Heart left ventricle (tissue), 16 donors: ENCODE data around the gene AGBL5. TPM values are rescaled to one million over a fixed set of nuclear protein-coding genes. Genes with fewer than 3 reads are reported as not detected.

ENCODE experiments used
- ATAC-seq, 4 donors: fragments of 200-7000 bp; cut with Tn5 transposase; one replicate each; pipeline ENCODE4 v1.9.1; 2020 to 2022; ENCODE audit warnings: moderate library complexity in 4 of 4, mild to moderate bottlenecking in 3 of 4, moderate number of reproducible peaks in 1 of 4
- DNase-seq, 5 donors: peaks; one replicate each; pipeline ENCODE4 v3.0.0-alpha.2; 2020
- H3K27ac ChIP-seq, 12 donors: fragments of 200-600 bp; sonication (generic) in 4 of 12; one replicate each; pipeline versions ENCODE4 v1.5.0 to v1.8.0; 2016 to 2022; ENCODE audit warnings: mild to moderate bottlenecking in 2 of 12
- H3K27me3 ChIP-seq, 9 donors: fragments of 200-600 bp; sonication (generic) in 2 of 9; one replicate each; pipeline versions ENCODE4 v1.5.1 to v1.8.0; 2016 to 2022; ENCODE audit warnings: mild to moderate bottlenecking in 3 of 9
- H3K36me3 ChIP-seq, 9 donors: fragments of 200-600 bp; sonication (generic) in 2 of 9; one replicate each; pipeline versions ENCODE4 v1.5.0 to v1.8.0; 2018 to 2022; ENCODE audit warnings: mild to moderate bottlenecking in 2 of 9
- H3K4me1 ChIP-seq, 12 donors: fragments of 200-600 bp; sonication (generic) in 4 of 12; one replicate each; pipeline versions ENCODE4 v1.5.0 to v1.8.0; 2016 to 2022; ENCODE audit warnings: mild to moderate bottlenecking in 3 of 12
- H3K4me3 ChIP-seq, 12 donors: fragments of 200-600 bp; sonication (generic) in 4 of 12; one replicate each; pipeline versions ENCODE4 v1.5.0 to v1.8.0; 2017 to 2022; ENCODE audit warnings: mild to moderate bottlenecking in 9 of 12, moderate library complexity in 4 of 12
- H3K9me3 ChIP-seq, 12 donors: fragments of 200-600 bp; sonication (generic) in 4 of 12; one replicate each; pipeline versions ENCODE4 v1.5.0 to v1.8.0; 2016 to 2022; ENCODE audit warnings: mild to moderate bottlenecking in 1 of 12
- POLR2A ChIP-seq, 2 donors: fragments of 450-650 bp; IDR thresholded peaks; one replicate each; pipeline ENCODE4 v1.6.1; 2017; ENCODE audit warnings: antibody characterized with exemption in 2 of 2, mild to moderate bottlenecking in 2 of 2, moderate library complexity in 2 of 2
- WGBS, 4 donors: extraction: QIAGEN DNeasy Blood & Tissue Kit in 2 of 4; methylation state at CpG; one replicate each; pipeline versions ENCODE4 v1.1.5 to v1.1.7; 2013 to 2018; 5-methylcytosine and 5-hydroxymethylcytosine counted together
- intact Hi-C, 10 donors: fragments of 100-400 bp; cut with DNase I; formaldehyde crosslinking; loops; one replicate each; pipeline versions ENCODE4 v1.11.1 to v1.14.2; 2022
- polyA plus RNA-seq, 2 donors: library from polyadenylated mRNA; stranded (reverse); fragments of 200-250 nt; gene quantifications; one replicate each; pipeline ENCODE4 v1.2.3, GENCODE V29; 2013
- total RNA-seq, 9 donors: library from RNA; depleted of rRNA in 2 of 9; stranded (reverse); fragments of >200 nt in 2 of 9; fragmentation: NEBNext Ultra II Directional in 3 of 9; extraction: Animal tissue kit (Norgen Biotek cat#: 25700) in 3 of 9; gene quantifications; one replicate each; pipeline versions ENCODE4 v1.1.0 to v1.2.4, GENCODE V29; 2016 to 2023
- TF ChIP-seq, protein P1 (sequence below), 12 donors: fragments of 200-600 bp; sonication (generic) in 4 of 12; IDR thresholded peaks; one replicate each; pipeline versions ENCODE4 v1.5.0 to v1.8.0; 2018 to 2022; ENCODE audit warnings: antibody characterized with exemption in 12 of 12, mild to moderate bottlenecking in 5 of 12
- donor health status: ischemic (EF 13 %, LVEDD 7.1; RV severe dilation, severe dysfunction).
- donor health status: healthy with polysubstance abuse.
- donor health status: DM: no; HTN: yes; CAD: no.
- donor health status: DM: no; HTN: no; CAD: no.
- donor health status: ischemic (EF 25% LVEDD 6.9; RV normal size, moderate dysfunction).
- donor health status: ischemic (EF 25% LVEDD 5.7; RV mildly dilated, moderate dysfunction).
- donor health status: healthy.
- donor health status: DM: yes; HTN: yes; CAD: no.
- donor health status: ischemic (EF 35%, LVEDD 5.7; RV mildly dilated, moderate dysfunction).
- donor health status: nonischemic (EF 11% LVEDD 7.7; RV severe dilation, severe dysfunction).
- donor health status: DM: yes; HTN: yes; CAD: no.
- donor health status: PGD.
- donor health status: ischemic (EF 29% LVEDD 5.4; RV normal size, mild dysfunction).
- donor health status: nonischemic (EF 23%, LVEDD 6.1; RV moderate dilation, normal function).

The AGBL5 gene
- total and polyA plus RNA-seq, 11 donors = 4.5 to 12.5 (median 9.9) TPM

DNA sequence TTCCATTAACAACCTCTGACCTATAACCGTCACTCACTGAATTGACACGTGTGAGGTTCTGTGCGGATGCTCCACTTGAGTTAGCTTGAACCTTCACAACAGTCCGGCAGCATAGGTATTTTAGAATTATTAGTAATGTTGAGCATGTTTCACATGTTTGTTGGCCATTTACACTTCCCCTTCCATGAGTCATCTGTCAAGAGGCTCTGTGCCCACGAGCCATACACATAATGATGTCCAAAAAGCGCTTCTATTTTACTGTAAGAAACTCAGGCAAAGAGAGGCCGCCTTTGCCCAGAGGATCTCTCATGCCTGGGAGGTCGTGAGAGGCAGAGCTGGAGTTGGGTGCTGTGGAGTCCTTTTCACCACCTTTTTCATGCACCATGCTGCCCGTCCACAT is 47.6 kb upstream of the AGBL5 start:
- H3K9me3 ChIP-seq = peaks cover 0 to 4% (median 0%) of the 10 kb centered on the region in 12 donors
- intact Hi-C loops = no loop called here
- no peak for ATAC-seq
- TF ChIP-seq, protein P1, sequence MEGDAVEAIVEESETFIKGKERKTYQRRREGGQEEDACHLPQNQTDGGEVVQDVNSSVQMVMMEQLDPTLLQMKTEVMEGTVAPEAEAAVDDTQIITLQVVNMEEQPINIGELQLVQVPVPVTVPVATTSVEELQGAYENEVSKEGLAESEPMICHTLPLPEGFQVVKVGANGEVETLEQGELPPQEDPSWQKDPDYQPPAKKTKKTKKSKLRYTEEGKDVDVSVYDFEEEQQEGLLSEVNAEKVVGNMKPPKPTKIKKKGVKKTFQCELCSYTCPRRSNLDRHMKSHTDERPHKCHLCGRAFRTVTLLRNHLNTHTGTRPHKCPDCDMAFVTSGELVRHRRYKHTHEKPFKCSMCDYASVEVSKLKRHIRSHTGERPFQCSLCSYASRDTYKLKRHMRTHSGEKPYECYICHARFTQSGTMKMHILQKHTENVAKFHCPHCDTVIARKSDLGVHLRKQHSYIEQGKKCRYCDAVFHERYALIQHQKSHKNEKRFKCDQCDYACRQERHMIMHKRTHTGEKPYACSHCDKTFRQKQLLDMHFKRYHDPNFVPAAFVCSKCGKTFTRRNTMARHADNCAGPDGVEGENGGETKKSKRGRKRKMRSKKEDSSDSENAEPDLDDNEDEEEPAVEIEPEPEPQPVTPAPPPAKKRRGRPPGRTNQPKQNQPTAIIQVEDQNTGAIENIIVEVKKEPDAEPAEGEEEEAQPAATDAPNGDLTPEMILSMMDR (IDR thresholded peaks at IDR 0.05) = no peak
- no peak for TF ChIP-seq POLR2A (IDR thresholded peaks at IDR 0.05)
- no peak overlapping the region for H3K27ac ChIP-seq
- H3K4me3 ChIP-seq = no peak overlapping the region
- WGBS, 4 donors = 82 to 89% (median 84%) methylated on average over 9 of the region's 9 CpGs
- DNase-seq = no peak
- no peaks in the 10 kb centered on the region for H3K27me3 ChIP-seq
- H3K36me3 ChIP-seq = no peaks in the 10 kb centered on the region
- peaks cover 0 to 15% (median 10%) of the 10 kb centered on the region in 12 donors for H3K4me1 ChIP-seq

DNA sequence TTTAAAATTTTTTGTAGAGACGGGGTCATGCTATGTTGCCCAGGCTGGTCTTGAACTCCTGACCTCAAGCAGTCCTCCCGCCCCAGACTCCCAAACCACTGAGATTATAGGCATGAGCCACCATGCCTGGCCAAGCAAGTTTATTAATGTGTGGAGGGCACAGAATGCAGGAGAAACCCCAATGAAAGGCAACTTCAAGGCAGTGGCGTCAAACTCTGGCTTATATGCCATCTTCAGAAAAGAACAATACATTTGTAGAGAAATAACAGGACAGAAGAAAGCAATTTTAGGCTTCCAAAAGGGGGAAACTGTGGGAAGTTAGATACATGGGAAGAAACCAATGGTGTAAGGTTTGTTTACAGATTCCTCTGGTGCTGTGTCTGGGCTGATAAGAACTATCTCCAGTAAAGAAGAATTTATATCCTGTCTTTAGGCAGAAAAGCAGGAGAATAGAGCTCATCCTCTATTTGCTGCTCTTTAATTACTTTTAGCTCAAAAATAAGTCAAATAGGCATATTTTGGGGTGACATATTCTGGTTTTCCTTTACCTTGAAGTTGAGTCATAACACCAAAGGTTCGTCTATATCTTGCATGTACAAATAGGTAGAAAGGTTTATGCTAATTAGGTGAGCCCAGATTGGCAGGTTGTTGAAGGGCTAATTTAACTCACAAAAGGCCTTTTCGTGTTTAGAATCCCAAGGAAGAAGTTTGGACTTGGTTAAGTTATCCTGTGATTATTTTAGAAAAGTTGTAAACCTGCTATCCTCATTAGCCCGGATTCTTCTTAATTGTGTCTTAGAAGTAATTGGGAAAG is 44.7 kb upstream of the AGBL5 start:
- ATAC-seq (no peak), DNase-seq (no peak)
- intact Hi-C loops = no loop called here
- TF ChIP-seq POLR2A (IDR thresholded peaks at IDR 0.05) = no peak
- TF ChIP-seq, protein P1 (IDR thresholded peaks at IDR 0.05) = no peak
- Histone ChIP-seq H3K36me3 (no peaks in the 10 kb centered on the region), H3K4me1 (peaks cover 0 to 27% (median 10%) of the 10 kb centered on the region in 12 donors), H3K4me3 (no peak overlapping the region), H3K27ac (no peak overlapping the region), H3K9me3 (peaks cover 0 to 6% (median 0%) of the 10 kb centered on the region in 12 donors), H3K27me3 (no peaks in the 10 kb centered on the region)
- WGBS, 4 donors = 62 to 71% (median 69%) methylated on average over 6 of the region's 6 CpGs

DNA sequence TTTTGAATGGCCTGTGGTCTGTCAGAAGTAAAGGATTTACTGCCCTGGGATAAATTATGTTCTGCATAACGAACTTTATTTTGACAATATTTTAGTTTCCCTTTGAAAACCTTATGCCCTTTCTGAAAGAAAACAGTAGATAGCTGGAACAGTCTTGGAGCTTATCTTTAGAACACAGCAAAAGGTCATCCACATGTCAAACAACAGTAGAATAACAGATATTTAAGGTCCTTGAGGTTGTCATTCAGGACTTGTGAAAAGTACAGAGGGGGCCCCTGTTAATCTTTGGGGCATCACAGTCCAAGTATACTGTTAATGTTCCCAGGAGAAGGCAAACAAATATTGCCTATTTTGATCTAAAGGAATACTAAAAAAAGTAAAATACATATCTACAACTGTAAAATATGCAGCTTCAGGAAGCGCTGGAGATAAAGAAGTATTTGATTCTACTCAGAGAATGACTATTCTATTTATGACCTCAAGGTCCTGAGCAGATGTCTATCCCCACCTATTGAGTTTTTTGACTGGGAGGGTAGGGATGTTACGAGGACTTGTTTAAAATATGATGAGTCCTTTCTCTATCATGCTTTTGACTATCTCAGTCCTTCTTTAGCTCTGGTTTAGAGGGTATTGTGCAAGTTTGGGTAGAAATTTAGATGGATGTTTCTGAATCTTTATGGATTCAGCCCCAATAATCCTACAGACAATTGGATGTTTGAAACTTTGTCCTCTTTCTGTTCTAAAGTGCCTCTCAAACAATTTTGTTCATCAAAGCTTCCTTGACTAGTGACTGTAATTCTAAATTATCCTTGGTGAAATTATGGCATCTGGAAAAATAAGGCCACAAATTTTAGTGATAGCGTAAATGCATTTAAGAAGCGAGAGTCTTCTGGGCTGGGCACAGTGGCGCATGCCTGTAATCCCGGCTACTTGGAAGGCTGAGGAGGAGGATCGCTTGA is 43.8 kb upstream of the AGBL5 start:
- 74 to 81% (median 78%) methylated on average over 8 of the region's 8 CpGs for WGBS, 4 donors
- peaks cover 0 to 6% (median 0%) of the 10 kb centered on the region in 12 donors for H3K9me3 ChIP-seq
- DNase-seq (no peak), ATAC-seq (peak in 1 of 4 donors; percentile 43)
- intact Hi-C loops = no loop called here
- H3K27ac ChIP-seq = no peak overlapping the region
- H3K4me3 ChIP-seq = no peak overlapping the region
- peaks cover 0 to 27% (median 10%) of the 10 kb centered on the region in 12 donors for H3K4me1 ChIP-seq
- H3K36me3 ChIP-seq = no peaks in the 10 kb centered on the region
- H3K27me3 ChIP-seq = no peaks in the 10 kb centered on the region
- no peak for TF ChIP-seq POLR2A (IDR thresholded peaks at IDR 0.05)
- TF ChIP-seq, protein P1 (IDR thresholded peaks at IDR 0.05) = no peak

DNA sequence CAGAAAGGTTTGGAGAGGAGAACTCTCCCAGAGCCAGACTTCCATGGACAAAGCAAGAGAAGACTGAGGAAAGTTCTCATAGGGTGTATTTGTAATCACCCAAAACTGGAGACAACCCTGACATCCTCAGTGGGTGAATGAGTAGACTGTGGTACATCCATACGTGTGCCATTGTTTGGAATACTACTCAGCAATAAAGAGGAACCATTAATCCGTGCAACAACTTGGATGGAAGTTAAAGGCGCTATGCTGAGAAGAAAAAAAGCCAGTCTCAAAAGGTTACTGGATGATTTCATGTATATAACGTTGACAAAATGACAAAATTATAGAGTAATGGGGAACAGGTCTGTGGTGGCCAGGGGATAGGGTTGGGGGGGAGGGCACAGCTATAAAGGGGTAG is 42.8 kb upstream of the AGBL5 start:
- ATAC-seq (no peak), DNase-seq (no peak)
- WGBS, 4 donors = 93 to 95% (median 93%) methylated on average over 4 of the region's 4 CpGs
- Histone ChIP-seq H3K36me3 (no peaks in the 10 kb centered on the region), H3K27ac (no peak overlapping the region), H3K4me1 (peaks cover 0 to 27% (median 10%) of the 10 kb centered on the region in 12 donors), H3K9me3 (peaks cover 0 to 6% (median 0%) of the 10 kb centered on the region in 12 donors), H3K4me3 (no peak overlapping the region), H3K27me3 (no peaks in the 10 kb centered on the region)
- intact Hi-C loops = no loop called here
- TF ChIP-seq, protein P1 (IDR thresholded peaks at IDR 0.05) = no peak
- no peak for TF ChIP-seq POLR2A (IDR thresholded peaks at IDR 0.05)
